ENCODE measurements around the gene EDC4.
A peak's percentile ranks its signal among the peaks of the same experiment; 100 is the strongest.
"Not testable (repeated sequence)": the region's sequence is repeated elsewhere in the genome, so short reads cannot be mapped to it uniquely, and the experiment has no call there.

EDC4 gene

DNA sequence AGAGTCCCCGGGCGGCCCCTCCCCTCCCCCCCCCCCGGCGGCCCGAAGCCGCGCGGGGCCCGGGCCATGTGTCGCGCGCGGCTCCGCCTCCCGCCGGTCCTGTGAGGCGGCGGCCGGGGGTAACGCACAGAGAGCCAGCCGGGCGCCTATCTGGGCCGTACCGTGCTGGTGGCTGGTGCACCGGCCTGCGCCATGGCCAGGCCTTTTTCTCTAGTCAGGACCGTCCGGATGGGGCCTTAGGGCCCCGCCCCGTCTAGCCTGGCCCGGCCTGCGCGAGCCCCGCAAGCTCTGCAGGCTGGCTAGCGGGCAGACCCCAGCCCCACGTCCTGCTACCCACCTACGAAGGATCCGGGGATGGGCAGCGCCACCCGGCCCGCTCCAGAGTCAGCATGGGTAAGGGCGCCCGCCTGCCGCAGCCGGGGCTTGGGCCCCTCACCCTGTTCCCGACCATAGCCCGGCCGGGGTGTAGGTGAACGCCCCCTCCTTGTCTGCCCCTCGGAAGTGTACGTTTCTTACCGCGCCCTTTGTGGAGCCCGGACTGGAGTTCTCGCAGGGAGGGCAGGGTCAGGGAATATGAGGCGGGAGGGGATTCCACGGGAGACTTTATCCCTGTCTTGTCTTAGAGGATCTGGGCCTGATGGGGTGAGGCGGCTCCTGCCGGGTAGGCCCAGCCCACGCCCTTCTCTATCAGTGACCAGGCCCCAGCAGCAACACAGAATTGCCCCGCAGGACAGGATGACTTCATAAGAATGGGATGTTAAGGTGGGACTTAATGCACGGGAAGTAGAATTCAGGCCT is 25.6 kb upstream of the EDC4 start, which contains the start of gene CENPT:
Gene CENPT, minus strand, starts transcription at position 630 of the 798 bp plus-strand sequence. CDS start 13,834 bp downstream, outside the sequence.
- peak; percentile 43 for DNase-seq (ENCODE audit: low read depth)

DNA sequence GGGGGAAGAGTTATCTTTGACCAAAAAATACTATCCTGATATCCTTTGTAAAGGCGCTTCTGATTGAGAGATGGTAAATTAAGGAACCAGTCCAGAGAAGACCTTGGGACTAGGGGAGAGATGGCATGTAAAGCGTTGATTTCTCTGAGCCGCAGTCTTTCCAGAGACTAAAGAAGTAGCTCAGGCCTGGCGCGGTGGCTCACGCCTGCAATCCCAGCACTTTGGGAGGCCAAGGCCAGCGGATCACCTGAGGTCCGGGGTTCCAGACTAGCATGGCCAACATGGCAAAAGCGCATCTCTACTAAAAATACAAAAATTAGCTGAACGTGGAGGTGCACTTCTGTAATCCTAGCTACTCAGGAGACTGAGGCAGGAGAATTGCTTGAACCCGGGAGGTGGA is 24.7 kb upstream of the EDC4 start:
- no peak for DNase-seq (ENCODE audit: low read depth)

DNA sequence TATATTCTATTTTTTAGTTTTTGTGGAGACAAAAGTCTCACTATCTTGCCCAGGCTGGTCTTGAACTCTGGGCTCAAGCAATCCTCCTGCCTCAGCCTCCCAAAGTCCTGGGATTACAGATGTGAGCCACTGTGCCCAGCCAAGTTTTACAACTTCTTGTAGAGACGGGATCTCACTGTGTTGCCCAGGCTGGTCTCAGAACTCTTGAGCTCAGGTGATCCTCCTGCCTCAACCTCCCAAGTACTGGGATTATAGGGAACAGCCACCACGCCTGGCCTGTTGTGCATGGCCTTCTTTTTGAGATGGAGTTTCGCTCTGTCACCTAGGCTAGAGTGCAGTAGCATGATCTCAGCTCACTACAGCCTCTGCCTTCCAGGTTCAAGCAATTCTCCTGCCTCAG is 19.2 kb upstream of the EDC4 start:
- DNase-seq (ENCODE audit: low read depth), result no peak

DNA sequence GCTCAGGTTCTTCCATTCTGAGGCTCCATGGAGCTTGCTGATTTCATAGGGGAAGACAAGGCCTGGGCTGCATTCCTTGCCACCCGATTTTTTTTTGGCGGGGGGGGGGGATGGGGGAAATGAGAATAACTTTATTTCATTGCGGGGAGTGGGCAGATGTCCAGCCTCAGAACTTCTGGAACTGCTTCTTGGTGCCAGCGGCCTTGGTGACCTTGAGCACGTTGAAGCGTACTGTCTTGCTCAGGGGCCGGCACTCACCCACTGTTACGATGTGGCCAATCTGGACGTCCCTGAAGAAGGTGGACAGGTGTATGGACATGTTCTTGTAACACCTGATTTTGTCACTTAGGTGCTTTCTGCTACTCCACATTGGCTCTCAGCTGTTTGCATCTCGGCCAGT is 17.1 kb upstream of the EDC4 start:
- DNase-seq (ENCODE audit: low read depth), result no peak

DNA sequence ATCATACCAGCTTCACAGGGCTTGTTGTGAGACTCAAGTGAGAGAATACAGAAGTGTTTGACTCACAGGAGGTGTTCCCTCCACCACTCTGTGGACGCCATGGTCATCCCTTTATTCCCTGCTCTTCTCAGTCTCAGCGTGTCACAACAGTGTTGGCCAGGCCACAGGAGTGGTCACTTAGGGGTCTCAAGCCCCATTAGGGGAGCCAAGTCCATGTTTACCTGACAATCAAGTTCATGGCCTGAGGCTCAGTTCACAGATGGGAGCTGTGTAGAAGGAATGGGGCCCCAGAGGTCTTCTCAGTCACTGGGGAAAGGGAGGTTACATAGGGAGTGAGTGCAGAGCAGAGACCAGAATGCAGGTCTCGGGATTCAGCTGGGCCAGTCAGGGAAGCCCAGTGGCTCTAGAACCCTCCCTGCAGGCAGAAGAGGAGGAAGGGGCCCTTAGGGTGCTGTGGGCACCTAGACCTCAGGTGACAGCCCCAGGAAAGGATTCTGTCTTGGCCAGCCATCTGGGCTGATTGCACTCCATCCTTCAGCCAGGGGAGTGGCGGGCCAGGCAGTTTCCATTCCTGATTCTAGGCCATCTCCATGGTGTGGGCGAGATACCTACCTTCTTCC is 15.8 kb upstream of the EDC4 start:
- DNase-seq (ENCODE audit: low read depth), result no peak

DNA sequence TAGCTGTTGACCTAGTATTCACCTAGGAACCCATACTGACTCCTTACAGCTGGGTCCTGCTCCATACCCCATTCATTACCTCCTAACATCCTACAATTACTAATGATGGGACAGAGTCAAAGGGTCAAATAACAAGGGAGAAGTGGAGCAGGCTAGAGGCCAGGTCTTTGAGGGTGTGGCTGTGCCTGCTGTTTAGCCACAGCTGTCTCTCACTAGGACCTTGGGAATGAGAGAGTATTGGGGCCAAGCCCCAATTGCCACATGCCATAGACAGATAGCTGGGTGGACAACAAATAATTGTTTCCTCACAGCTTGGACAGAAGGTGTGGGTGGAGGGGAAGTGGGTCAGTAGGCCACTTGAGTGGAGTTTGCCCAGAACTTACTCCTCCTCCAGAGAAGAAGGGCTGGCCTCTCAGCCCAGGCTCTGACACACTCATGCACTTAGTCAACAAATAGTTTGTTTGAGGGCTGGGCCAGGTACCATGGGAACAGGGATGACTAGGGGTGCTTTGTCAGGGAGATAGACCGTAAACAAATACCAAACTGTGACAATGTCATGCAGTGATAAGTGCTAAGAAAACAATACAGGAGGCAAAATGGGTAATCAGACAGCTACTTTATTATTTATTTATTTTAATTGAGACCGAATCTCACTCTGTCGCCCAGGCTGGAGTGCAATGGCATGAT is 15.2 kb upstream of the EDC4 start:
- DNase-seq (ENCODE audit: low read depth), result peak; percentile 94

DNA sequence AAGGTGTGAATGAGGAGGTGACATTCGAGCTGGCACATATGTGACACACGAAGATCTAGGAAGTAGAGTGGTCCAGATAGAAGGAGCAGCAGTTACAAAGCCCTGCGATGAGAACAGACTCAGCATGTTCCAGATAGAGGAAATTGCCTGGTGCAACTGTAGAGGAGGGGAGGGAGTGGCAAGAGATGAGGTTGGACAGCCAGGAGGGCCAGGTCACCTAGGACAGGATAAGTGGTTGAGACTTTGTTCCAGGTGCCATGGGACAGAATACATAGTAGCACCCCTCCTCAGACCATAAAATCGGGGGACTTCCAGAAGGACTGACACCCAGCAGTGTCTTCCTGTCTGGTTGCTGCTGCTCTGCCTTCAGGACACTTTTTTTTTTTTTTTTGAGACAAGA is 14.4 kb upstream of the EDC4 start:
- DNase-seq (ENCODE audit: low read depth), result no peak

DNA sequence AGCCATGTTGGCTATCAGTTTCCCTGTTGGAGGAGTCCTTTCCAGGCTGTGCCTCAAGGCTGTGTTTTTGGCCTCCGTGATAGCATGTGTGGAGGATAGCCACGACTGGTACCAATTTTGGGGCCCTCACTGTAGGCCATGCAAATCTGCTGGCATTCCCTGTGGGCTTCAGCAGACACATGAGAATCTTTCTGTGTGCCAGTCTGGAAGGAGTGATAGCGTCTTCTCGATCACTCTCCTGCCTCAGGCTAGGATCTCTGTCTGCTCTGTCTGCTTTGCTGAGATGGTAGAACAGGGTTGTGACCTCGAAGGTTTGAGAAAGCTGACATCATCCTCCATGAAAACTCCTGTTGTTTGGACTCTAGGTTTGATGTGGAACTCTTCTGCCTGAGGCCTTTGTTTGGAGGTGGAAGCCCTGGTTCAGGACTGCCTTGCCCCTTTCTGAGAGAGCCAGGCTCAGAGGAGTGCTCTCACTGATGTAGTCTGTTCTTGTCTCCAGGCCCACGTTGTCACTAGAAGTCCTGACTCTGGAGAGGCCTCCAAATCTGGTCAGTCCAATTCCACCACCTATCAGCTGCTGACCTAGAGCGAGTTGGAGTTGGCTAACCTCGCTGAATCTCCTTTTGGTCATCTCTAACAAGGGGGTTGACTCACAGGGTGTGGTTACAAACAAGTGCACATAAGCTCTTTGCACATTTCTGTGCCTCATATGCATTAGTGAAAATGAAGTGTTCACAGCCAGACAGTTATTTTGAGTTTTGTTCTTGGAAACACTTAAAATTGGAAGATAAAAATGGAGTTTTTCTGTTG is 12.1 kb upstream of the EDC4 start:
- no peak for DNase-seq (ENCODE audit: low read depth)

DNA sequence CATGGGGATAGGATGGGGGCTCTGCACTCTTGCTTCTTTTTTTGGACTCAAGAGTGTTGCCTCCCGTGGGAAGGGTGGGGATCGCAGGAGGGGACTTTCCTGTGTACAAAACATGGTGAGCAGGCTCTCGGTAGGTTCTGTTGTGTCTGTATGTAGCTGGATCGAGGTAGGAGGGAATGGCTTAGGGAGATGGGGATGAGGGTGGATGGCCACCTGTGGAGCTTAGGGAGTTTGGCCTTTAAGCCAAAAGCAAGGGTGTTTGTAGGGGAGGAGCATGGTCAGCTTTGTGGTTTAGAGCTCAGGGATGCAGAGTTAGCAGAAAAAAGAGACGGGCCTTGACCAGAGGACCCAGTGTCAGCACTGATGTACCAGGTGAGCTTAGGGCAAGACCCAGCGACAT is 11.0 kb upstream of the EDC4 start:
- no peak for DNase-seq (ENCODE audit: low read depth)

DNA sequence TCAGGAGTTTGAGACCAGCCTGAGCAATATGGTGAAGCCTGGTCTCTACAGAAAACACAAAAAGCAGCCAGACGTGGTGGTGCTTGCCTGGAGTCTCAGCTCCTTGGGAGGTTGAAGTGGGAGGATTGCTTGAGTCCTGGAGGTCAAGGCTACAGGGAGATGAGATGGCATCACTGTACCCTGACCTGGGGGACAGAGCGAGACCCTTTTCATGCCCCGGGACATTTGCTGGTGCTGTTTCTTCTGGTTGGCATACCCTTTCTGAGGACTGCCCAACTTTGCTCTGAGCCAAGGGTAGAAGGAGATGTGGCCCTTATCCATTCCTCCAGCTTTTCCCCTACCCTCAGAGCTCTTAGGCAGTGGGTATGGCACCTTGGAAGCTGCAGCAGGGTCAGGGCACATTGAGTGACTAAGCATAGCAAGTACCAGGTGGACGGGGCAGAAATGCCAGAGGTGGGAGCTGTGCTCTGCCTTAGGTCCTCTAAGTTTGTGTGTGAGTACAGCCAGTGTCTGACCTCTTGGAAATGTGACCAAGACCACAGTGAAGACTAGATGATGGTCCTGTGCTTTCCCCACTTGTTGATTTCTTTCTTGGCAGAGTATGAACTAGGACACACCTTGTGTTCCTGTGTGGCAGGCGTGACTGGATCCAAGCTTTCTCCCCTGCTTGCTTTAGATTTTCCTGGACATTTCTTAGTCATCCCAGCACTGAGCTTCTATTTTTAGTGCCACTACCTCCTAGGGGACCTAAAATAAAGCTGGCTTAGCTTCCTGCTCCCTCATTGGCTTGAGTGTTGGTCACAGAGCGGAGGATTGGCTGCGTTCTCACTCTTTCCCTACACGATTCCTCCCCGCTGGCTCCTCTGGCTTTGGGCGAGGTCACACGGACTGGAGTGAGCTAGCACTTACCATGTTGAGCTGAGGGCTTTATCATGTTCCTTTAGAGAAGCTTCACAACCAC is 9.9 kb upstream of the EDC4 start:
- DNase-seq (ENCODE audit: low read depth), result peak; percentile 55

DNA sequence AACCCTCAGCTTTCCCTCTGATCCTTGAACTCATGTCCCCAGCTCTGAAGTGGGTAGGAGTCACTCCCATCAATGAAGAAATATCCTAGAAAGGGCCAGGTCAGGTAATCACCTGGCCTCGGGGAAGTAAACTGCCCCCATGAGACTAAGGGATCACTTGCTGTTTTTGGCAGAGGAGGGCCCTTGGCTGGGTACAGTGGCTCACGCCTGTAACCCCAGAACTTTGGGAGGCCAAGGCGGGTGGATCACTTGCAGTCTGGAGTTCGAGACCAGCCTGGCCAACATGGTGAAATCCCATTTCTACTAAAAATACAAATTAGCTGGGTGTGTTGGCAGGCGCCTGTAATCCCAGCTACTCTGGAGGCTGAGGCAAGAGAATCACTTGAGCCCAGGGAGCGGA is 8.8 kb upstream of the EDC4 start:
- DNase-seq (ENCODE audit: low read depth), result not testable (repeated sequence)

DNA sequence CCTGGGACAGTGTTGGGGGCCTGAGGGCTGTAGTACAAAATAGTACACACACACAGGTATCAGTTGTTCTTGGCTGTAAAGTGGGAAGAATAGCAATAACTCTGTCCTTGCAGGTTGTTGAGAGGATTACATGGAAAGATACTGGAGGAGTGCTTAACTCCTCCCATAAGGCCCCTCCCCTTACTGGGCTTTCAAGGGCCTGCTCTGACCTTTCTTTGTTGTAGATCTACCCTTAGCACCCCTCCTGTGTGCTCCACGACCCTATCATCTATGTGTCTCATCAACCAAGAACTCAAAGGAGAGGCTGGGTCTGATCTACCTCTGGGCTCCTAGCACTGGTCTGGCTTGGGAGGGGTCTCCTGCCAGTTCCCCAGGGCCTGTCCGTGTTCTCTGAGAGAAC is 8.3 kb upstream of the EDC4 start:
- no peak for DNase-seq (ENCODE audit: low read depth)

DNA sequence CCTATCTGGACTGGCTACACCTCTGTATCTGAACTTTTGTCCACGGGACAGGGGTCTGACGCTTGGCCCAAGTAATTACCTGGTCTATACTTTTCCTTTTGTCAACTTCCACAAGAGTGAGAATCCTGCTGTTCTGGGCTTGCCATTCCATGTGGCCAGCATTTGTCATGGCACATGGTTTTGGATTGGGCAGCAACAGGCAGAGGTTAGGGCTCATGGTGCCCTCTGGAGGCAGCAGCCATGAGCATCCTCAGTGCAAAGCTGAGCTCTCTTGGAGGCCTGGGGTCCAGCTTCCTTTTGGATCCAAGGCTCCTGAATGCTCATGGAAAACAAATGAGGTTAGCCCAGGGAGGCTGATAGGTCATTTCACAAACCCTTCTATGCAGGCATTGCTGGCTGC is 7.5 kb upstream of the EDC4 start:
- peak; percentile 33 for DNase-seq (ENCODE audit: low read depth)

DNA sequence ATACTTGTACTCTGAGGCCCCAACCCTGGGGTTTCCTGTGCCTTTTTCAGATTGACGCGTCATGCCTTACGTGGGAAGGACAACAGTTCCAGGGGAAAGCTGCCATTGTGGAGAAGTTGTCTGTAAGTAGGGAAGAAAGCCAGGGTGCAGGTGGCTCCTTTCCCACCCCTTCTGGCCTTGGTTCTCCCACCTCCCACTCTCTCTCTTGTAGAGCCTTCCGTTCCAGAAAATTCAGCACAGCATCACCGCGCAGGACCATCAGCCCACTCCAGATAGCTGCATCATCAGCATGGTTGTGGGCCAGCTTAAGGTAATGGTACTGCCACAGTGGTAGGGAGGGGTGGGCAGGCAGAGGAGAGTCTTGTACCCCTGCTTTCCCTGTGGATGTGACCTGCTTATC is 4.6 kb upstream of the EDC4 start:
- no peak for DNase-seq (ENCODE audit: low read depth)

DNA sequence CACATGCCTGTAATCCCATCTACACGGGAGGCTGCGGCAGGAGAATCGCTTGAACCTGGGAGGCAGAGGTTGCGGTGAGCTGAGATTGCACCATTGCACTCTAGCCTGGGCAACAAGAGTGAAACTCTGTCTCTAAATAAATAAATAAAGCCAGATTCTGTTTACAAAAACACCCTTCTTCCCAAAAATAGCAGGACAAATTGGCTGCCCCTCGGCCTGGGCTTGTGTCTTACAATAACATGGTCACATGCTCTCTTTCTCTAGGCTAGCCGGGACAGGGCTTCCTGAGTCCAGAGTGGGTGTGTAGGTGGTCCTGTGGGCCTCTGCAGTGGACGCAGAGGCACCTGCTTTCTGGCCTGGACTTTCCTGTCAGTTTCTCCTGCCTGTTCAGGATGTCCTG is 3.2 kb upstream of the EDC4 start:
- DNase-seq (ENCODE audit: low read depth), result no peak

DNA sequence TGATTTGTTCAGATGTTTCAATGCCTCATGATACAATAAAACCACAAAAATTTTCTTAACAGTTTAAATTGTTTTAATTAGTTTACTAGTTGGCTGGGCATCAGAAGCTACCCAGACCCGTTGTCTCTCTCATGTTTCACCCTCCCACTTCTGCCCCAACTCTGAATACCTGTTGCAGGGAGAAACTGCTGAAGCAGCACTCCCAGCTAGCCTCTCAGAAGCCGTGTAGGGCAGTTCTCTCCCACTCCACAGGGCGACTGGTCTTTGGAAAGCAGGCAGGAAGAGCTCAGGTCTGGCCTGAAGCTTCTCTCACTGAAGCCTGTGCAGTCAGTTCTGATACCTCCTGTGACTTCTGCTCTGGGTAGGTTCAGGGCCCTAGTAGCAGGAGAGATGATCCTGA is 1.6 kb upstream of the EDC4 start:
- DNase-seq (ENCODE audit: low read depth), result no peak

DNA sequence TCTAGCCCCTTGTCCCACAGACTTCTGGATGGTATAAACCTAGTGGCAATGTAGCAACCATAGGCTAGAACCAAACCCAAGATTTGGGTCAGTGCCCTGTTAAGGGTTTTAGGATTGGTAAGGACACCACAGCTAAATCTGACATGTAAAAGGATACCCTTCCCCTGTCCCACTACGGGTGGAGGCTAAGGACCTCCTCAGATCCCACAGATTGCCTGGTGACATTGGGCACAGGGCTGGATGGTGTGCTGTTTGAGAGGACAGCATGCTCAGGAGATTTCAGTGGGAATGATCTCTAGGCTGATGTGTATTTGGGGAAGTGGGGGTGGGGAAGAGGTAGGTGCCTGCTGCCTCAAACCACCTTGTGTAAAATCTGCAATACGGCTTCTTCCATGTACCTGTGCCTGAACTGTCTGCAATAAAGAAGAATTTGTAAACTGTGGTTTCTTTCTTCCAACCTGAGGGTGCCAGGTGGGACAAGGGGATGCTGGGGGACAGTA is 671 bp upstream of the EDC4 start:
- DNase-seq (ENCODE audit: low read depth), result no peak

DNA sequence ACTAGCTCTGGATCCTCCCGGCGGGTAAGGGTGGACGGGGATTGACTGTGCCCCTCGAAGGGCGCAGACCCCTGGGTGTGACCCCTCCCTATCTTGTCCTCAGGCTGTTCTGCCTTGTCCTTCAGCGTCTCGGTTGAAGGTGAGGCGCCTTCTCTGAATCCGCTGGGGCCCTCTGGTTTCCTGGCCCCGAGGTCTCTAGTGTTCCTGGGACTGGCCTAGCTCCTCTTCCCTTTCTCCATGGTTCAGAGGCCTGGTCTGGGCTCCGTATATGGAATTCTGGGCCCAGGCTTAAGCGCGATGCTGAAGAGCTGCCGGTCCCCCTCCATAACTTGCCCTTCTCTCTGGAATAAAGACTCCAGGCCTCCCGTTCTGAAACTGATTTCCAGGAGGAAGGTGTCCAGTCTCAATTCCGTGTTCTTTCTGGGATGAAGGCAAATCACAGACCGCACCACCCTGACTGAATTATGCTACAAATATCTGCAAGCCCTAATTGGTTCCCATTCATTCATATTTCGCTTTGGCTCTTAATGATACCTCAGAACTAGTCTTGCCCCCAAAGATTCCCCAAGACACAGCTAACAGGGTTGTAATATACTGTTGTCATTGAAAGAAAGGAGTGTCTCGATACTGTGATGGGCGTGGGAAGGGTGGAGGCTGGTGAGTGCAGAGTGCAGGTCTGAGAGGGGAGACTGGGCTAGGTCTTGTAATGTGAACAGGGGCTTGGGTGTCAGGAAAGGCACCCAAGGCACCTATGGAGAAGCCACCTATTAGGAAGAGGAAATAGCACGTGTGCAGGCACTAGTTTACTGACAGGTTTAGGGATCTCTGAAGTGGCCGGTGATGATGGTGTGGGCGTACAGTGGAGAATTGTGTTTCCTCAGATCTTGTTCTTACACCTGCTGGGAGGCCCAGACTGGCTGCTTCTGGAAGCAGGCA is 851 bp downstream of the EDC4 start:
- no peak for DNase-seq (ENCODE audit: low read depth)

DNA sequence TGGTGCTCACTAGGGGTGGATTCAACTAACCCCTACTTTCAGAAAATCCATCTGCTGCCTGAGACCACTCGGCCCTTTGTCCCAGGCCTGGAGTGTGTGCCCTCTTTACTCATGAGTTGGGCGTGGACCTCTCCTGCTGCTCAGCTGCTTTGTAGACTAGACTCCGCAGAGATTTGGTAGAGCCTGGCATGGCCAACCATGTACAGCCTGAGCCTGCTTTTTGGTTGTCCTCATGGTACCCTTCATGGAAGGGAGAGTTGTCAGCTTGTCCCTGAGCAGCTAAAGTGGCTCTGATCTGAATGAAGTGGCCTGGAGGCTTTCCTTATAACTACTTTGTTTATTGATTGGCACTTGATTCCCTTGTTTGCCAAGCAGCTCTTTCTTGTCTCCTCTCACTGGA is 1.5 kb downstream of the EDC4 start:
- no peak for DNase-seq (ENCODE audit: low read depth)

DNA sequence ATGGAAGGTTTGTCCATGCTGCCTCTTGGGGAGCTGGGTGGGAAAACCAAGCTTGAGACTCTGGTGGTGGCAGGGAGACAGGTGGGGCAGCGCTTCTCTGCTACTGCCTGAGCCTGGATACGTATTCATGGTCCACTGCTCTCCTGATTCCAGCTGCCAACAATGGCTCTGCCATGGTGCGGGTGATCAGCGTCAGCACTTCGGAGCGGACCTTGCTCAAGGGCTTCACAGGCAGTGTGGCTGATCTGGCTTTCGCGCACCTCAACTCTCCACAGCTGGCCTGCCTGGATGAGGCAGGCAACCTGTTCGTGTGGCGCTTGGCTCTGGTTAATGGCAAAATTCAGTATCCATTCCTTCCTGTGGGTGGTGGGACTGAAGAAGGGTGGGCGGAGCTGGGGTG is 4.2 kb downstream of the EDC4 start:
- no peak for DNase-seq (ENCODE audit: low read depth)

All from fibroblast of gingiva (primary cell).